ENCODE data around the gene DNAL4. TPM values are rescaled to one million over a fixed set of nuclear protein-coding genes. Genes with fewer than 3 reads are reported as not detected.

DNAL4 gene
- total and polyA plus RNA-seq, 2 donors (not counting 1 experiment from before 2014, with no cell fraction given): 9.9 to 10.3 TPM

DNA sequence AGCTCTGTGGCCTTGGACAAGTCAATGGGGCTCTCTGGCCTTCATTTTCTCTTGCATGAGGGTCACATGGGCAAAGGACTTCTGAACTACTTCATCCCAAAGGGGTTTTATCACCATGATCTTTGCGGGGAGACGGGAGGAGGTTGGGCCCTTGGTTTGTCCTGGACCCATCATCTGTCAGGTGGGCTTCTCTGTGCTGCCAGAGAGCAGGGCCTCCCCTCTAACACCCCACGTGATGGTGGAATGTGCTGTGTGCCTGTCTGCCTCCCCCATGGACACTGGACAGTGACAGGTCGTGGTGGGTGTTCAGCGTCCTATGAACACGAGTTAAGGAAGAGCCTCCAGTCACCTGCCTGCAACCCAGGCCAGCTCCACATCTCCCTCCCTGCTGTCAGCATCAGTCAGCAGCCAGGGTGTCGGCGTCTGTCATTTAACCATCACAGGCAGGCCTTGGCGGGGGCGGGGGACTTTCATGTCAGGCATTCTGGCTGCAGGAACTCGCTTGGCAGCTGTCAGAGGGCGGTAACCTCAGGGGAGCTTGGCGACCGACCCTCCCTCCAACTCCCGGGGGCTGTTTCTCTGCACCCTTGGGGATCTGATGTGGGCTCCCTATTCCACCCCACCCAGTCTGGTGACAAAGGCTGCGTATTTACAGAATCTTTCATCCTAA, 35.5 kb downstream of the DNAL4 start:
- DNase-seq: peak; percentile 52
- Histone ChIP-seq H3K9ac (ENCODE audit: low read length) (no peak overlapping the region), H3K4me2 (replicated peaks; ENCODE audit: low read depth, low read length, poor library complexity, severe bottlenecking) (peak overlapping the region; percentile 96), H3K4me1 (ENCODE audit: control insufficient read depth in 2 of 2, insufficient read depth in 2 of 2, low read length in 2 of 2) (peaks cover 47 to 63% of the 10 kb centered on the region in 2 donors), H2AFZ (ENCODE audit: insufficient read depth, low read depth, low read length, poor library complexity, severe bottlenecking) (no peak overlapping the region), H3K4me3 (ENCODE audit: control extremely low read depth in 1 of 5, extremely low read depth in 1 of 5, insufficient read depth in 1 of 5, low read depth in 2 of 5, low read length in 4 of 5) (no peak overlapping the region), H4K20me1 (ENCODE audit: control insufficient read depth, insufficient read depth, low read length, poor library complexity, severe bottlenecking) (no peaks in the 10 kb centered on the region), H3K79me2 (ENCODE audit: control insufficient read depth, insufficient read depth, low read length) (peaks cover 23% of the 10 kb centered on the region), H3K27ac (ENCODE audit: low read length in 2 of 2) (peak overlapping the region; percentile 12 to 61), H3K27me3 (replicated peaks in 1 of 4; ENCODE audit: control extremely low read depth in 1 of 4, control insufficient read depth in 3 of 4, insufficient read depth in 4 of 4, low read length in 3 of 4) (no peaks in the 10 kb centered on the region), H3K36me3 (replicated peaks in 1 of 2; ENCODE audit: control extremely low read depth in 1 of 2, control insufficient read depth in 1 of 2, extremely low read depth in 1 of 2, insufficient read depth in 2 of 2, low read length in 1 of 2) (peaks cover 0 to 5% of the 10 kb centered on the region in 2 experiments), H3K9me3 (ENCODE audit: control extremely low read depth in 1 of 3, control insufficient read depth in 2 of 3, insufficient read depth in 1 of 3, low read length in 2 of 3) (no peaks in the 10 kb centered on the region)
- peaks cover 45% of the 10 kb centered on the region for H3K4me1 Mint-ChIP-seq
- intact Hi-C loops (cut with micrococcal nuclease): loop anchor here (5.0 to 10.0 kb wide), 3 partner anchors 84 to 559 kb away; partner anchors contain the start of genes CBX6, NPTXR and RPL3
- peak overlapping the region; percentile 76 for H3K27ac Mint-ChIP-seq
- no peak for TF ChIP-seq EZH2 (IDR thresholded peaks at IDR 0.05; ENCODE audit: borderline replicate concordance, insufficient read depth, low read depth, low read length, poor library complexity, severe bottlenecking)
- TF ChIP-seq, protein P1, sequence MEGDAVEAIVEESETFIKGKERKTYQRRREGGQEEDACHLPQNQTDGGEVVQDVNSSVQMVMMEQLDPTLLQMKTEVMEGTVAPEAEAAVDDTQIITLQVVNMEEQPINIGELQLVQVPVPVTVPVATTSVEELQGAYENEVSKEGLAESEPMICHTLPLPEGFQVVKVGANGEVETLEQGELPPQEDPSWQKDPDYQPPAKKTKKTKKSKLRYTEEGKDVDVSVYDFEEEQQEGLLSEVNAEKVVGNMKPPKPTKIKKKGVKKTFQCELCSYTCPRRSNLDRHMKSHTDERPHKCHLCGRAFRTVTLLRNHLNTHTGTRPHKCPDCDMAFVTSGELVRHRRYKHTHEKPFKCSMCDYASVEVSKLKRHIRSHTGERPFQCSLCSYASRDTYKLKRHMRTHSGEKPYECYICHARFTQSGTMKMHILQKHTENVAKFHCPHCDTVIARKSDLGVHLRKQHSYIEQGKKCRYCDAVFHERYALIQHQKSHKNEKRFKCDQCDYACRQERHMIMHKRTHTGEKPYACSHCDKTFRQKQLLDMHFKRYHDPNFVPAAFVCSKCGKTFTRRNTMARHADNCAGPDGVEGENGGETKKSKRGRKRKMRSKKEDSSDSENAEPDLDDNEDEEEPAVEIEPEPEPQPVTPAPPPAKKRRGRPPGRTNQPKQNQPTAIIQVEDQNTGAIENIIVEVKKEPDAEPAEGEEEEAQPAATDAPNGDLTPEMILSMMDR (IDR thresholded peaks at IDR 0.05): no peak
- no peaks in the 10 kb centered on the region for H3K27me3 Mint-ChIP-seq
- H3K9me3 Mint-ChIP-seq (ENCODE audit: insufficient read depth): no peaks in the 10 kb centered on the region
- 21% methylated on average over 13 of the region's 16 CpGs for whole genome bisulfite sequencing (ENCODE audit: insufficient coverage)
- H3K4me3 Mint-ChIP-seq: peak overlapping the region; percentile 64
- CTCF ChIA-PET: interaction anchor here (0.6 to 2.1 kb wide), 7 partner anchors 9 to 1497 kb away, joined by 3 to 9 read pairs (median 3); no protein-coding TSS in a partner anchor
- POLR2A ChIA-PET: interaction anchor here (0.6 kb wide), 2 partner anchors 15 to 696 kb away, joined by 4 to 9 read pairs; no protein-coding TSS in a partner anchor
- no peak for ATAC-seq (ENCODE audit: low read depth)

DNA sequence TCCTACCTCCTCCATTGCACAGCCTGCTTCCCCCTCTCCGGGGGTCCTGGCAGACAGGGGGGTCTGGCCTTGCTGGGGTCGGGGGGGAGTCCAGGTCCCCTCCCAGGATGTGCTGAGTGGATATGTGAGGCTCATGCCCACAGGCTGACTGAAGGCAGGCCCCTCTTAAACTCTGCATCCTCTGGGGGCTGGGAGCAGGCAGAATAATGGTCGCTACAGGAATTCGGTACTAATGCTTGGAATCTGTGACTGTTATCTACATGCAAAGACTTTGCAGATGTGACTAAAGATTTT, 36.5 kb downstream of the DNAL4 start:
- Histone ChIP-seq H3K27me3 (replicated peaks in 1 of 4; ENCODE audit: control extremely low read depth in 1 of 4, control insufficient read depth in 3 of 4, insufficient read depth in 4 of 4, low read length in 3 of 4) (no peaks in the 10 kb centered on the region), H3K4me1 (ENCODE audit: control insufficient read depth in 2 of 2, insufficient read depth in 2 of 2, low read length in 2 of 2) (peaks cover 56 to 73% of the 10 kb centered on the region in 2 donors), H2AFZ (ENCODE audit: insufficient read depth, low read depth, low read length, poor library complexity, severe bottlenecking) (no peak overlapping the region), H3K79me2 (ENCODE audit: control insufficient read depth, insufficient read depth, low read length) (peaks cover 33% of the 10 kb centered on the region), H3K4me3 (ENCODE audit: control extremely low read depth in 1 of 5, extremely low read depth in 1 of 5, insufficient read depth in 1 of 5, low read depth in 2 of 5, low read length in 4 of 5) (no peak overlapping the region), H3K27ac (ENCODE audit: low read length in 2 of 2) (peak overlapping the region in 1 of 2 donors; percentile 53), H3K36me3 (replicated peaks in 1 of 2; ENCODE audit: control extremely low read depth in 1 of 2, control insufficient read depth in 1 of 2, extremely low read depth in 1 of 2, insufficient read depth in 2 of 2, low read length in 1 of 2) (peaks cover 0 to 9% of the 10 kb centered on the region in 2 experiments), H3K9me3 (ENCODE audit: control extremely low read depth in 1 of 3, control insufficient read depth in 2 of 3, insufficient read depth in 1 of 3, low read length in 2 of 3) (peaks cover 0 to 2% (median 0%) of the 10 kb centered on the region in 3 donors), H4K20me1 (ENCODE audit: control insufficient read depth, insufficient read depth, low read length, poor library complexity, severe bottlenecking) (no peaks in the 10 kb centered on the region), H3K9ac (ENCODE audit: low read length) (no peak overlapping the region), H3K4me2 (replicated peaks; ENCODE audit: low read depth, low read length, poor library complexity, severe bottlenecking) (peak overlapping the region; percentile 96)
- Mint-ChIP-seq H3K9me3 (ENCODE audit: insufficient read depth) (no peaks in the 10 kb centered on the region), H3K27ac (peak overlapping the region; percentile 89), H3K27me3 (no peaks in the 10 kb centered on the region), H3K4me1 (peaks cover 51% of the 10 kb centered on the region), H3K4me3 (peak overlapping the region; percentile 89)
- ChIA-PET CTCF (interaction anchor here (1.9 kb wide), 1 partner anchor 9 kb away, joined by 8 read pairs; no protein-coding TSS in a partner anchor), POLR2A (interaction anchor here (1.6 kb wide), 1 partner anchor 15 kb away, joined by 4 read pairs; no protein-coding TSS in a partner anchor)
- TF ChIP-seq, protein P1 (IDR thresholded peaks at IDR 0.05): no peak
- TF ChIP-seq EZH2 (IDR thresholded peaks at IDR 0.05; ENCODE audit: borderline replicate concordance, insufficient read depth, low read depth, low read length, poor library complexity, severe bottlenecking): no peak
- ATAC-seq (ENCODE audit: low read depth) (no peak), DNase-seq (no peak)
- 69% methylated on average over 3 of the region's 4 CpGs for WGBS (ENCODE audit: insufficient coverage)
- intact Hi-C loops (cut with micrococcal nuclease): loop anchor here (2.0 to 10.0 kb wide), 4 partner anchors 85 to 1287 kb away; partner anchors contain the start of genes CBX6, NPTXR and RPL3

Data from B cell (primary cell).